Measurements from ENCODE around the gene LSM2.

The LSM2 gene

DNA sequence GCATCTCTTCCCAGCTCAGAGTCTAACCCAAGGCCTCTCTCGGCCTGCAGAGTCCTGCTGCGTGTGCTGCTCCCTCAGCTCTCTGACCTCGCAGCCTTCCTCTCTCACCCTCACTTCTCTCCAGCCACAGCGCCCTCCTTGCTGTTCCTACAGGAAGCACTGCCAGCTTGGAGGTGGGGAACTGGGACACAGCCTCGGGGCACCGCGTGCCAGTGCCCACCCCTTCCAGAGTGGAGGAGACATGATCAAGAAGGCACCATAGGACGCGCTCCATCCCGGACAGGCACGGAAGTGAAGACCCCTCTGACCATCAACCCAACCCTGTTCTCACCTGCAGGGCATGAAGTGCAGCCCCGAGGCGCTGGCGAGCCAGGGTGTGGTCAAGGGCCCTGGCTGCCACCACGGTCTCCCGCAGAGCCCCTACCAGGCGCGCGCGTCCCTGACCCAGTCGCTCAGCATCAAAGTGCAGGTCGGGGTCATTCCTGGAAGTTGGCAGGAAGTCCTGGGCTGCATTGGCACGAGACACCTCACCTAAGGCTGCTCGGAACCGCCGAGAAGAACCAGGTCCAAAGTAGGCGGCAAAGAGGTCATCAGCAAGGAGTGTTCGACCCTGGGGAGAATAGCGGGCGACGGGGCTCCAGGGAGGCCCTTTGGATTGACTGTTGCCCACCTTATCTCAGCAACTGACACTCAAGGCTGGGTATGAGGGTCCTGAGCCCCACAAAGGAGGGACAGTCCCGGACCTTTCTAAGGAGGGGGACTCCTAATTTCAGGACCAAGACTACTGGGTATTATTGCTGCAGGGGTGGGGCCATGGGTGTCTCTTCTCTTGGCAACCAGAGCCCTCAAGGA is 30.9 kb downstream of the LSM2 start:
- no peak for DNase-seq

DNA sequence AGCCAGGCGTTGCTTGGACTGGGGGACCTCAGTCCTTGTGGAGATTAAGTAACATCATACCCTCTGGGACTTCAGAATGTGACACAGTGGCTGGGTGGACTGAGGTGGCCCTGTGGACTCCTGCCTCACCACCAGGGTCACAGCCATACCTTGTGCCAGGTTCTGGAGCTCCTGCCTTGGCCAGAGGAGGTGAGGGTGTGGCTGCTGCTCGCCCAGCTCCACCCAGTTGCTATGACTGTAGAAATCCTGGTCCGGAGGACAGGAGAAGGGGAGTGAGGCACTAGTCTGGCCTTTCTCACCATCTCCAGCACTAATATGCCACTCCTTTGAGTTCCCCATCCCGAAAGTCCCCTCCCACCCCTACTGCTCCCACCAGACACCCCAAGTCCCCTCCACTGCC is 31.6 kb downstream of the LSM2 start:
- DNase-seq = no peak

DNA sequence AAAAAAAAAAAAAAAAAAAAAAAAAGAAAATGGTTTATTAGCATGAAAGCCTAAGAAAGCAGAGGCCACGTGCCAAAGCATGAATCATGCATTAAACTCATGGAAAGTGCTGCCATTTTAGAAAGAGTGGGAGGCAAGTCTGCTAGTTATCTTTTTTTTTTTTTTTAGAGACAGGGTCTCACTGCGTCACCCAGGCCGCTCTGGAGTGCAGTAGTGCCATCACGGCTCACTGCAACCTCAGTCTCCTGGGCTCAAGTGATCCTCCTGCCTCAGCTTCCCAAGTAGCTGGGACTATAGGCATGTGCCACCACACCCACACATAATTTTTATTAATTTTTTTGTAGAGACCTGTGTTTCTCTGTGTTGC is 34.8 kb downstream of the LSM2 start:
- DNase-seq = peak; percentile 47

DNA sequence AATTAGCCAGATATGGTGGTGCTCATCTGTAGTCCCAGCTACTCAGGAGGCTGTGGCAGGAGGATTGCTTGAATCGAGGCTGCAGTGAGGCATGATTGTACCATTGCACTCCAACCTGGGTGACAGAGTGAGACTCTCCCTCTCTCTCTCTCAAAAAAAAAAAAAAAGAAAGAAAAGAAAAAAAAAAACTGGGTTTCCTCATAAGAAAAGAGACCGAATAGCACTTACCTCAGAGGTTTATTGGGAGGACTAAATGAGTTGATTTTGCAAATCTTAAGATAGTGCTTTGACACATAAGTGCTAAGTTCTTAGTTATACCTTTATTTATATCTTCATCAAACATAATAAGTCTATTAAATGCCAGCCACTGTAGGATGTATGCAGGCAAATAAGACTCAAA is 35.9 kb downstream of the LSM2 start:
- no peak for DNase-seq

DNA sequence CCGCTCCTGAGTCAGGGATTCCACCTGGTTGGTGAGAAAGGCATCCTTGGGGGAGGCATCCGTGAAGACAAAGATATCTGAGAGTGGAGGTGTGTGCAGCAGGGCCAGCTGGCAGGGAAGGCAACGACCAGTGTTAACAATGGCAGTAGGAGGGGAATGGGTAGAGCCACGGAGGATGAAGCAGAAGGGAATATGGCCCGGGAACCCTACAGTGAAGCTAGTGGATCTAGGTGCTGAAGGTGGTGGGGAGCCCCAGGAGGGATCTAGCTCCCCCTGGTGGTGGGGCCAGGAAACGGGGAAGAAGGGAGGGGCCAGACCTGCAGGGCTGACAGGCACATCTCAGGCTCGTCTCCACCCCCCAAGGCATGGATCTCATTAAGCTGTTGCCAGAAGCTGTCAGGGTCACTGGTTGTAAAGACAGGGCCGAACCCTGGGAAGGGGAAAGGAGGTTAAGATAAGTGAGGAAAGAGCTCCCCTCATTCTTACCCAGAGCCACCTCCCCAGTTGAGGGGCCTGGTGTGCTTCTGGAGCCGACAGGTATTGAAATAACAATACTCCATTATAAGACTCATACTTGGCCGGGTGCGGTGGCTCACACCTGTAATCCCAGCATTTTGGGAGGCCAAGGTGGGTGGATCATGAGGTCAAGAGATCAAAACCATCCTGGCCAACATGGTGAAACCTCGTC is 36.9 kb downstream of the LSM2 start:
- peak; percentile 78 for DNase-seq

DNA sequence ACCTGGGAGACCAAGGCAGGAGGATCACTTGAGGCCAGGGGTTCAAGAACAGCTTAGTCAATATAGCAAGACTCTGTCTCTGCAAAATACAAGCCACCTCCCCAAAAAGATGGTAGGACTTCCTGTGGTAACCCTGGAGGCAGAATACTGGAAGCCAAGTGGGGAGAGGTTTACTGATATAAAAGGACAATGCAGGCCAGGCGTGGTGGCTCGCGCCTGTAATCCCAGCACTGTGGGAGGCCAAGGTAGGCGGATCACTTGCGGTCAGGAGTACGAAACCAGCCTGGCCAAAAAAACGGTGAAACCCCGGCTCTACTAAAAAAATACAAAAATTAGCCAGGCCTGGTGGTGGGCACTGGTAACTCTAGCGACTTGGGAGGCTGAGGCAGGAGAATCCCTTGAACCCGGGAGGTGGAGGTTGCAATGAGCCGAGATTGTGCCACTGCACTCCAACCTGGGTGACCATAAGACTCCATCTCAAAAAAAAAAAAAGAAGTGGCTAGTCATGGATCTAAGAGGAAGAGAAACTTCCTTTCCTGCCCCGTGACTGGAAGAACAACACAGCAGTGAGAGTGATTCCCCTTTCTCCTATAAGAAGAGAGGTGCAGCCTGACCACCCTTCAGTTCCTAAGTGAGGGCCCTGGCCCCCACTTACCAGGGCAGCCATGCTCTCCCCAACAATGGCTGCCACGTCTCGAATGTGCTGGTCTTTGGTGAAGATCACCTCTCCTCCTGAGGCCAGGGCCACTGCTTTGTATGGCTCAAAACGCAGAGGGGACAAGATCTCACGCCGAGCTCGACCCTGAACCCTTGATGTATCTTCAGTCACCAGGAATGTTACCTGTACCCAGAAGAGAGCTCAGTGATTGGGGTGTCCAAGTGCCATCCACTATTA is 38.2 kb downstream of the LSM2 start:
- DNase-seq = no peak

DNA sequence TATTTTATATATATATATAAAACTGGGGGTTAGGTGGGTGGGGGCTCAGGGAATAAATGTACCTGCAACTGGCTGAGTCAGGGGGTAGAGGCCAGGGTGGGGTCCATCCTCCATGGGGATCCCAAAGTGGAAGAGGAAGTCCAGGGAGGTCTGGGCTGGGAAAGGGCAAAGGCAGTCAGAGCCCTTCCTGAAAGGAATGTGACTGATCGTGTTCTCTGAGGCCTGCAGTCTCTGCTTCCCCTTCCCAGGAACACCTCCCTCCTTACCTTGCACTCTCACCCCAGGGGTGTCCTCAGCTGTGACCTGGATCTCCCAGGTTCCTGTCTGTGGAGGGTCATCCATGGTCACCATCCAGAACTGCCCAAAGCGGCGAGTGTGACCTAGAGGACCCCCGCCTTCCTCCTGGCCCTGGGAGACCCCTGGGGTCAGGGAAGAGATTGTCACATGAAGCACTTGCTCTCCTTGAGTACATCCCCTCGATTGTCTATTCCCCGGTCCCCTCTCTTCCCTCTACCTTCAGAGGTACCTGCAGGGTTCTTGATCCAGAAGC is 39.6 kb downstream of the LSM2 start:
- DNase-seq = no peak

DNA sequence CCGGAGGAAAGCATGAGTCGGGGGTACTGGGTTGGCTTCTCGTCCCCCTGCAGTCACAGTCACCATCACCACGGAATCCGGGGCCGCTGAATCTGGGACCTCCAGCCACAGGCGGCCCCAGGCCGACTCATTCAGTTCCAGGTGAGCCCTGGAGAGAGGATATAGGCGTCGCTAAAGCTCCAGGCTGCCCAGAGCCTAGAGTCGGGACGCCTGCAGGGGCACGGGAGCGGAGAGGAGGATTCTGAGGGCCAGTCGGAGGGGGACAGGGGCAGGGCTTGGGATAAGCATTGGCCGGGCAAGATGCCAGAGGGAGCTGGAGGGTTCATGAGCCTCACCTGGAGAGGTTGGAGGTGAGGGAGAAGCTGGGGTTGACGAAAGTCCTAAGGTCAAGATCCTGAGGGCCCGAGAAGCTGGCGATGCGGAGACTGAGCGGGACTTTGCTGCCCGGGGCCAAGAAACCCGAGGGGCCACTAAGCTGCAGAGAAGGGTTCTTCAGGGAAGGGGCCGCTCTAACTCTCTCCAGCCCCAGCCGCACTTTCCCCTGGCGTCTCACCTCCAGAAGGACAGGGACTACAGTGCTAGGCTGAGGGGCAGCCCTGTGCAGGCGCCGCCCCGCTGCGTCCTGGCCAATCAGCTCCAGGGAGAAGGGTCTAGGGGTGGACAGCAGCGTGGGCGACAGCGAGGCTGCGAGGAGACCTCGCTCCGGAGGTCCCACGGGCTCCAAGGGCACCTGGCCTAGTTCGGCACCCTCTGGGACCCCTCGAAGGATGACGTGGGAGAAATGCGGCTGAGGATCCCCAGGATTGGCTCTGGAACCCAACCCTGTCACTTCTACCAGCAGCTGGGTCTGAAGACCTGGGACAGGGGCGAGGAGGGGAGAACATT is 40.6 kb downstream of the LSM2 start:
- DNase-seq = no peak

DNA sequence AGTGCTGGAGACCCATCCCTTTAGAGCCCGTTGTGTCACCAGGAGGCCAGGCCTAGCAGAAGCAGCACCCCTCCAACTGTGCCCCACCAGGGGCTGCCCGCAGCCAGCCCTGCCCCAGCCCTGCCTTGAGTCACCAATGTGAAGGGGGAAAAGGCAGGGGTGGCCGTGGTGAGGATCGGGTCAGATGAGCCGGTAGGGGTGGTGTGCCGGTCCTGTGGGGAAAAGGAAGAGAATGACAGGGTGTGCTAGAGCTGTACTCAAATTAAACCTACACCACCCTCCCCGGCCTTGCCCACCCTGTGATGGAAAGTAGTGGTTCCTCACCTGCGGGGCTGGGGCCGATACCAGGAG is 41.2 kb downstream of the LSM2 start:
- DNase-seq = no peak

DNA sequence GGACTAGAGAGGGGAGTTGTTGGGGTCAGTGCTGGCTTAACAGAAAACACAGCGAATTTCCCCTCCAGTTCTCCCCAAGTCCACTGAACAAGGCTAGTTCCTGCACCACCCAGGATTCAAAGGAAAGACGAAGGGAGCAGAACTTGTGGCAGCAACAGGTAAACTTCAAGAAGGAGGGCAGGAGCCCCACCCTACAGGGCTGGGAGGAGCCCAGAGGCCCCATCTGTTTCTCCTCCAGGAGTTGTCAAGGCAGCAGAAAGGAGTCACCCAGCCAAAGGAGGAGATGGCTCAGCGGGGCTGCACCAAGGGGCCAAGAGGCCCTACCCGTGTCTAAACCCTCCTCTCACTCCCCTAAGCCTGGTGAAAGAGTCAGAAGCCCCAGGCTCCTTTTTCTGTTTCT is 42.6 kb downstream of the LSM2 start:
- no peak for DNase-seq

DNA sequence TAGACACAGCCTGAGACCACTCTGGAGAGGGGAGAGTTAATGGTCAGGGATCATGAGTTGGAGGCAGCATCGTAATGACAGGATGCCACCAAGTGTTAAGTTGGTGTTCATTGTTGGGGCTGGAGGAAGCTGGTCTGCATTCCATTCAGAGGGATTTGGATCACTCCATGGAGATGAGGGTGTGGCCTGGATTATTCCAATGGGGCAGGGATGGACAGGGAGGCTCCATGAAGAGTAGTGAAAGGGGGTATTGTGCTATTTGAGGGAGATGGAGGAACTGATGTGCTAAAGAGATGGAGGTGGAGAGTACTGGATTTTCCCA is 43.2 kb downstream of the LSM2 start:
- no peak for DNase-seq

DNA sequence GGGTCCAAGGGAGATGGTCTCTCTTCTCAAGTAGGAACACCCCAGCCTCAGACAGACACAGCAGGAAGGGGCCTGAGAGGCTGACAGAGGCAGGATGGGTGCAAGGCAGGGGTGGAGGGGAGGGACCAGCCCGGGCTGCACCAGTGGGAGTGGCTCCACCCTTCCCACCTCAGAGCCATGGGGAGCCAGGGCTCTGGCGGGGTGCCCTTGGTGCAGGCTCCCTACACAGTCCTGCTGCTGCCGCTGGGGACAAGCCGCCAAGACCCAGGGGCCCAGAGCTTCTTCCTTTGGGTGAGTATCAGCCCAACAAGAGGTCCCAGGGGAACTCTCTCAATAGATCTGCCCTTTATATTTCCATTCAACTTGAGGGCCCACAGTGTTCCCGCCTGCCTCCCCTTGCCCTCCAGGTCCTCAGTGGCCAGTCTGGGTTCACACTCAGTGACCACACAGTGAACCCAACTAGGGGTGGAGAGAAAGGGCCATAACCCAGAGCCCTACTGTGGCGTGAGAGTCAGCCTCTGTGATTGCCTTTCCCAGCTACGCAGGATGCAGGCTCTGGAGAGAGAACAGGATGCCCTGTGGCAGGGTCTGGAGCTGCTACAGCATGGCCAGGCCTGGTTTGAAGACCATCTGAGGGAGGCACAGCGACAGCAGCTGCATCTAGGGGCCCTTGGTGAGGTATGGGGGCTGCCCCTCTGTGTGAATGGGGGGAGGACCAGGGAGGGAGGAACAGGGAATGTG is 43.7 kb downstream of the LSM2 start:
- no peak for DNase-seq

DNA sequence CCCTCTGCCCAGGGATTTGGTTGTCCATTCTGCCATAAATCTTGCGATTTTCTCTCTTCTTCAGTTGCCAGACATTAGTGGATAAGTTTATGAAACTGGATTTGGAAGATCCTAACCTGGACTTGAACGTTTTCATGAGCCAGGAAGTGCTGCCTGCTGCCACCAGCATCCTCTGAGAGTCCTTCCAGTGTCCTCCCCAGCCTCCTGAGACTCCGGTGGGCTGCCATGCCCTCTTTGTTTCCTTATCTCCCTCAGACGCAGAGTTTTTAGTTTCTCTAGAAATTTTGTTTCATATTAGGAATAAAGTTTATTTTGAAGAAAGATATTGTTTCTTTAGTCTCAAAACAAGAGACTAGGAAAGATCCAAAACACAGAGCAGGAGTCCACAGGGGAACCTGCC is 44.4 kb downstream of the LSM2 start, which contains the start of gene SAPCD1:
TSS of gene SAPCD1 (plus strand) at position 301 of the 400 bp plus-strand sequence. CDS start 399 bp downstream, outside the sequence.
- no peak for DNase-seq

DNA sequence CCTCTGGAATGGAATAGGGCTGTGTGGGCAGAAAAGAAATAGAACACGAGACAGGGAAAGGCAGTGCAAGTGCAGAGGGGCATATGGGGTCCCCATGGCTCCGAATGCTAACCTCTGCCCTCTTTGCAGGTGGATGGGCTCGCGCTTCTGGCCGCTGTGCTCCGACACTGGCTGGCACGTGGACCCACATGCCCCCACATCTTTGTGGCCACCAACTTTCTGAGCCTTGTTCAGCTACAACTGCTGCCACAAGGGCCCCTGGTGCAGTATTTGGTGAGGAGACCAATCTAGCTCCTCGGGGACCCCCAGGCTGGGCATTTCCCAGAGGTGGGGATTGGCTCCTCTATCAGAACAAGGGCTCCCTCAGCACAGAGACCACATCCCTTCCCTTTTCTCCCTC is 45.4 kb downstream of the LSM2 start:
- DNase-seq = no peak

DNA sequence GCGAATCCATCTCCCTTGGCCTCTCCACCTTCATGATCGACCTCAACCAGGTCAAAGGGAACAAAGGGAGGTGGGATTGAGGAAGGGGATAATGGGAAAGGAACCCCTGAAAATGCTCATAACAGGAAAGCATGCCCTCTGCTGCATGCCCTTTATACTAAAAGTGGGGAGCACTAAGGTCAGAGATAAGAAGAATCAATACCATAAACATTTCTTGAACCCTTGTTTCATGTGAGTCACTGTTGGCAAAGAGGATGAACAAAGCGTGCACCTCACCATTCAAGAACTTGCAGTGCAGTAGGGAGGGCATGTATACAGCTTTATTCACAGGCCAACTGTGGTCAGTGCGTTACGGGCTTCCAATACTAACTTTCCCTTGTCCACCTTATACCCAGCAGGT is 46.0 kb downstream of the LSM2 start:
- no peak for DNase-seq

DNA sequence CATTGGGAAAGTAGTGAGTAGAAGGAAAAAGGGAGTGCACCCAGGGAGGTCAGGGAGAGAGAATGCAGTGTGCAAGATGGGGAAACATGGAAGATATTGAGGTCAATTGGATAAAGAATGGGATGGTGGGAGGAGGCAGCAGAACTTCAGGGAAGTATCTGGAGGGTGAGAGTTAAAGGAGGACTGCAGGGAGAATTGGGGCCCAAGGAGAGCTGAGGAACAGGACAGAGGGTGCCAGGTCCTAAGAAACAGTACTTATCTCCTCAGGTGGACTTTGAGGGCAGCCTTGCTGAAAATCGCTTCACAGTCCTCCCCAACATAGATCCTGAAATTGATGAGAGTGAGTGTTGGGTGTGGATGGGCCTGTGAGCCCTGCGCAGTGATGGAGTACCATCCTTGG is 48.5 kb downstream of the LSM2 start:
- no peak for DNase-seq

DNA sequence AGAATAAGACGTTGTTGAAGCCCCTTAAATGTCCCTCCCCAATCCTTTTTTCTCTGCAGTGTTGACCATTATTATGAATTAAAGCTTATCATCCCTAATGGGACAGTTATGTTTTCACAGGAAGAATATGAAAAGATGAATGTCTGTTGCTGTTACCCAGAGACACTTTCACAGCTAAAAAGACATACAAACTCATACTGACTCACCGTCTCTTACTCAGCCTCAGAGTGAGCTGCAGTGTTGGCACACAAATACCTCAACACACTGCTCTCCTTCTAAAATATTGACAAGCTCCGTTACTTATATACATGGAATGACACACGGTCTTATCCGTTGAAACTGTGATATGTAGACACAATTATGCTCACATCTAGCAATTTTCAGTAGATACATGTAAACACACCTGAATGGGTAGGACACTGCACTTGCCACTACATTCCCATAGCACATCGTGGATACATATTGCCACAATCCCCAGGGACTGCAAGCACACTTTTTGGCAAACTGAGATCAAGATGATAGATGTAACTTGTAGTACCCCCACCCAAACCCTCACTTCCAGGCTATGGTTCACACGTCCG is 53.9 kb downstream of the LSM2 start:
- no peak for DNase-seq

DNA sequence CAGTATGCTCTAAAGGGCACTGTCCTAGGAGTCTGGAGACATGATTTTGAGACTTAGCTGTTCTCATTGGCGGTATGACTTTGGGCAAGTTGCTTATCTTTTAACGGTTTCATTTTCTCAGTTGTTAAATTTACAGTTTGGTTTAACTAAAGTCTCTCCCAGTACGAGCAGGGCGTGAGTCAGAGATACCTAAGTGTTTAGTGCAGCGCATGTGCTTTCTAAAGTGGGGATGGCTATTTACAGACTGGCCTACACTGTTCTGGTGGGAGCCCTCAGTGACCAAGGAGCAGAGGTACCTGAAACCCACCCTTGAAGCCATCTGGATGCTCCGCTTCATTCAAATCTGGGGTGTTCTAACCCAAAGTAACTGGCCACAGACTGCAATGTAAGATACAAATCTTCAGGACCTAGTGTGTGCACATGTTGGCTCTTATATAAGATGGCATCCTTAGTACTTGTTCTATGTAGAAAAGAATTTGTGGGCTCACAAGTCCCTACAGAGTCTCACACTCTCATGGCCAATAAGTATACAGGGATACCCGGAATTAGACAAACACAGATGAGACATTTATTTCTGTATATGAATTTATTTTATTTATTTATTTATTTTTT is 56.2 kb downstream of the LSM2 start:
- DNase-seq = no peak

DNA sequence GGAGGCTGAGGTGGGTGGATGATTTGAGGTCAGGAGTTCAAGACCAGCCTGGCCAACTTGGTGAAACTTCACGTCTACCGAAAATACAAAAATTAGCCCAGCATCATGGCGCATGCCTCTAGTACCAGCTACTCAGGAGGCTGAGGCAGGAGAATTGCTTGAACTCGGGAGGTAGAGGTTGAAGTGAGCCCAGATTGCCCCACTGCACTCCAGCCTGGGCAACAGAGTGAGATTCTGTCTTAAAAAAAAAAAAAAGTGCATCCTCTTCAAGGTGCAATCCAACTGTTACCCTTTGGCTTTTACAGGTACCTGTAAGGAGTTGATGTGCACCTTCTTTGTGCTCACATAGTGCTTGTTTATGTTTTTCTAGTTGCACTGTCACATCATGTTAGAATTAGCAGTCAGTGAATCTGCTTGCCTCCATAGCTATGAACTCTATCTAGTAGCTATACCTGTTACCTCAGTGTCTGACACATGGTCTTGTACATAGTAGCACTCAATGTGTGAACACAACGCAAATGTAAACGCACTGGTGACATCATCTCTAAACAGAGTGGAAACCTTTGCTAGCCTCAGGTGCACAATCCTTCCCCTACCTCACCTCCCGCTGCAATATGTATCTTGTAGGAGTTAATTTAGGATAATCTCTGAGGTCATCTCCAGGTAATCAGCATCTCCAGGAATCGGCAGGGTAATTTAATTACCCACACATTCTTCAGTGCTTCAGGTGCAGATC is 57.3 kb downstream of the LSM2 start:
- no peak for DNase-seq

Measured in activated CD8-positive, alpha-beta memory T cell treated with anti-CD3 and anti-CD28 coated beads, Interleukin-2, amount 50 U/mL, for 4 hours (primary cell).